Transverse colon (tissue), 3 donors: Measurements from ENCODE around the gene FLCN.

ENCODE experiments used
- CTCF ChIP-seq, 5 experiments: fragments of 200-600 bp in 3 of 5; fragments of 450-650 bp in 2 of 5; sonication (generic) in 3 of 5; IDR thresholded peaks; 1 replicate in 2 of 5; 2 replicates in 3 of 5; pipeline ENCODE4 v1.5.1; 2016 to 2017; ENCODE audit warnings: antibody characterized with exemption in 5 of 5, inconsistent platforms in 3 of 5, mild to moderate bottlenecking in 2 of 5, moderate library complexity in 1 of 5
- POLR2A ChIP-seq: fragments of 450-650 bp; IDR thresholded peaks from one replicate; pipeline ENCODE4 v1.6.1; 2016; ENCODE audit warnings: antibody characterized with exemption, mild to moderate bottlenecking, moderate library complexity

- TF ChIP-seq CTCF (IDR thresholded peaks at IDR 0.05) (no peak), POLR2A (no peak)
Observed at GRCh38 chr17:17204041-17204591, 32.9 kb downstream of the FLCN start.
